GM19438 (cell line): ENCODE data around the gene IGSF22.

Experiments
- ATAC-seq: cut with Tn5 transposase; IDR thresholded peaks from one replicate; pipeline ENCODE4 v1.9.1; 2021; ENCODE audit warnings: low read depth; ENCODE audit not compliant: unreplicated experiment

The IGSF22 gene

GRCh38 chr11:18726040-18726439 lies at the start of gene IGSF22:
Gene IGSF22 (minus strand): TSS chr11:18726188. CDS start chr11:18724236, 1,952 bp downstream.
- ATAC-seq, result no peak

GRCh38 chr11:18774801-18775200 lies 48.8 kb upstream of the IGSF22 start:
- ATAC-seq, result no peak

GRCh38 chr11:18773681-18774080 lies 47.7 kb upstream of the IGSF22 start:
- no peak for ATAC-seq

DNA sequence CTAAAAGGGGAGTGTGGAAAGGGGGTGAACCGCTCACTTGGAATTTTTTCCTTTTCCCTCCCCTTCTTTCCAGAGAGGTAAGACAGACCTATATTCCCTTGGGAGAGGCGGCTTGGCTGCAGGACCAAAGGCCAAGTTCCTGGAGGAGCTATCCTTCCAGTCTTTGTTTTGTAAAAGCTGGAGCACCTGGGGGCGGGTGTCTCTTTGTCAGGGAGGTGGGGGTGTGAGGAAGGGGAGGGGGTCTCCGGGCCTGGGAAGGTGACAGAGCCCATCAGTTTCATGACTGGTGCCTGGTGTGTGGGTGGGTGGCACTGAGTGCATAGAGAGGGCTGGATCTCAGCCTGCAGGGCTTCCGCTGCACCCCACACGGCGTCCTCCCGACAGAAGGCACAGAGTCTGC lies 47.1 kb upstream of the IGSF22 start:
- no peak for ATAC-seq

DNA sequence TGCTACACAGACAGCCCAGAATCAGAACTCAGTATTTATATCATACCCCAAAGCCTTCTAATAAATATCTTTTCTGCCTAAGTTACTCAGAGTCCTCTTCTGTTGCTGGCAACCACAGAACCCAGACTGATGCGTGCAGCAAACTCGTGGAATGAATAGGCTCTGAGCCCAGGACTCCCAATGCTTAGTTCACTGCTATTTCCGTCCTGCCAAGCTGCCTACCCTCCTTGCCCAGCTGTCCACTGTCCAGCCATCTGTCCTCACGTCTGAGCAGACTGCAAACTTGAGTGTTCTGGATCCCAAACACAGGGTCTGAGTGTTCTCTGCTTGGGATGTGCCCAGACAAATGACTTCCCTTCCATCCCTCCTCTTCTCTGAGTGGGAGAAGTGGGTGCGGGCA lies 46.2 kb upstream of the IGSF22 start:
- ATAC-seq, result no peak

DNA sequence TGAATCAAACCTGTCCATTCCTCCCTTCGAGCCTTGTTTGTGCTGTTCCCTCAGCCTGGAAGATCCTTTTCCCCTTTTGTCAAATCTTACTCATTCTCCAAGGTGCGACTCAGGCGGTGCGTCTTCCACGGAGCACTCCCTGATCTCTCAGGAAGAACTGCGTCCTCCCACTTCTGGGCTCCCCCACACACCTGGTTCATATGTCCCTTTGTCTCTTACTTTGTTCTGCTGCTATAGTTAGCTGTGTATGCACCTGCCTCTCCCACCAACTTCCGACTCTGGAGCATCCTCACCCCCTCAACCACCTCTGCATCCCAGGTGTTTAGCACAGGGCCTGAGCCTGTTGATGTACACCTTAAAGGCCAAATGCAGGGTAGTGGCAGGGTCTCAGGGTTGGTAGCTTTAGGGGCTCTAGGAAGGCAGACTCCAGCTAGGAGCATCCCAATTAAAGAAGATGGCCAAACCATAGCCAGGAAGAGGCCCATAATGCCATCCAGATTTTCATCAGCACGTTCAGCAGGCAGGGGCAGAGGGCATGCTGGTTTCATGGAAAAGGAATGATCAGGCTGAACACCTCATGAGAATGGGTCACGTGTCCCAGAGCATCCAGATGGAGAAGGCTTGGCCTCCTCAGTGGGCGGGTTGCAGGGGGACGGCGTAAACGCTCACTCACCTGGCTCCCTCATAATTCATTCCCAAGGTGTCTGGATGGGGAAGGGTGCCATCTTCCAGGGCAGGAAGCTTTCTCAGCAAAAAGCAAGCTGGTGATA lies 45.5 kb upstream of the IGSF22 start:
- no peak for ATAC-seq

- no peak for ATAC-seq
These were observed 44.6 kb upstream of the IGSF22 start for GRCh38 chr11:18770479-18771125.

GRCh38 chr11:18769802-18770456 lies 43.9 kb upstream of the IGSF22 start:
- ATAC-seq, result peak; percentile 68

- ATAC-seq, result no peak
These were observed 43.0 kb upstream of the IGSF22 start for GRCh38 chr11:18768978-18769377.

DNA sequence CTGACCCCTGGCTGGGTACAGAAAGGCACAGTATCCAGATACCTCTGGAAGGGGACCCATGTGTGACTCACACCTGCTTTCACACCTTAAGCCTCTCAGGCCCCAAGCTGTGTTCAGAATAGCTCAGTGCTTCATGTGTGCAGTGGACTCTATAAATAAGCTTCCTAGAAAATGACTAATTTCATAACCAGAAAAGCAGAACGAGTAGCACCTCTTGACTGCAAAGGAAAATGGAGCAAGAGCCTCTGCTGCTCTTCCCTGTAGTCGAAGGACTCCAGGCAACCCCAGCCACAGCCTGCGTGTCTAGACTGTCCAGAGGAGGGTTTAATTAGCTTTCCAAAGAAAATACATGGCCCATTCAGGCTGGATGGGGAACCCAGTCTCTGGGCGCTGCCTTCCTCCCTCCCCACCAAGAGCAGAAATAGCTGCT lies 42.5 kb upstream of the IGSF22 start:
- ATAC-seq, result peak; percentile 80

- no peak for ATAC-seq
These were observed 40.0 kb upstream of the IGSF22 start for GRCh38 chr11:18766015-18766414.

GRCh38 chr11:18765554-18765953 lies 39.6 kb upstream of the IGSF22 start:
- ATAC-seq, result no peak

GRCh38 chr11:18761741-18762140 lies 35.8 kb upstream of the IGSF22 start:
- ATAC-seq, result no peak

- no peak for ATAC-seq
These were observed 35.2 kb upstream of the IGSF22 start for GRCh38 chr11:18761144-18761543.

DNA sequence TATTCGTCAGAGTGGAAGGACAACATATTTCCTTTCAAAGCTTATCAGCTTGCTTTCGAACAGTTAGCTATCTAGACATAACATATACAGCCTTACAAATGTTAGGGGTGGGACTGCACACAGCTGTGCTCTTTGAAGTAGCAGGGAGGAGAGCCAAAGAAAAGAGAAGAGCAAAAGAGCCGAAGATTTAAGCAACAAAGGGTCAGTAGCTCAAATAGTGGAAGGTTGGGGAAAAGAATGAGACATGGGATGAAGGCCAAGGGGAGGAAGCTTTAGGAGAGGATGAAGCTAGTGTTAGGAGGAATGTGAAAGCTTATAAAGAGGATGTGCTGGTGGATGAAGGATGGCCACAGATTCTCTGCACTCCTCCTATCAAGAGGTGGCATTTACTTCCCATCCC lies 31.8 kb upstream of the IGSF22 start:
- ATAC-seq, result no peak

GRCh38 chr11:18756889-18757288 lies 30.9 kb upstream of the IGSF22 start:
- no peak for ATAC-seq

GRCh38 chr11:18754308-18754707 lies 28.3 kb upstream of the IGSF22 start:
- ATAC-seq, result no peak

GRCh38 chr11:18752502-18752901 lies 26.5 kb upstream of the IGSF22 start:
- ATAC-seq, result no peak

- no peak for ATAC-seq
These were observed 25.0 kb upstream of the IGSF22 start for GRCh38 chr11:18750944-18751343.

- ATAC-seq, result no peak
These were observed 23.8 kb upstream of the IGSF22 start for GRCh38 chr11:18749681-18750319.

DNA sequence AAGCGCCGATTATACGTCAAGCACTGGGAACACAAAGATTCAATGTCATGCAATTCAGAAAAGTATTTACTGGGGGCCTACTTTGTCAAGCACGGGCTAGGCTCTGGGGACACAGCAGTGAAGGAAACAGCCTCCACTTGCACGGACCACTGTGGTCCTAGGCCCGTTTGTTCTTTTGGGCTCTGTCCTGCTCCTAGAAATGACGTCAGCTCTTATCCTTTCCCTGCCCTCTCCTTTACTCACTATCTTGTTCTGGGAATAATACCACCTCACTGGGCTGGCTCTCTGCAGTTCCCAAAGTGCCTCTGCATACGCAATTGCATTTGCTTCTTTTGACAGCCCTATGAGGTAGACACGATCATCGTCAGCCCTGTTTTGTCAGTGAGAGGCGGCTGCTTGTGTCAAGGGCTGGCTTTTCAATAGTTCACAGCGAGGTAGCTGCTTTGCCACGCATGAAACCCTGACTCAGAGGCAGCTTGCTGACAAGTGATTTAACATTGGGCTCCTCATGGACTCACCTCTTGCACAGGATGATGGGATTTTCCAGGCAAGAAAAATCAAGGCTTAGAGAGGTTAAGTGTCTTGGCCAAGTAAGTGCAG lies 22.9 kb upstream of the IGSF22 start:
- ATAC-seq, result no peak
